Measurements from ENCODE around the gene VWA5B1. TPM values are rescaled to one million over a fixed set of nuclear protein-coding genes. Genes with fewer than 3 reads are reported as not detected.

Gene VWA5B1
- total and polyA plus RNA-seq, 2 of the 4 experiments (the other 2 are of a cell fraction): not detected

DNA sequence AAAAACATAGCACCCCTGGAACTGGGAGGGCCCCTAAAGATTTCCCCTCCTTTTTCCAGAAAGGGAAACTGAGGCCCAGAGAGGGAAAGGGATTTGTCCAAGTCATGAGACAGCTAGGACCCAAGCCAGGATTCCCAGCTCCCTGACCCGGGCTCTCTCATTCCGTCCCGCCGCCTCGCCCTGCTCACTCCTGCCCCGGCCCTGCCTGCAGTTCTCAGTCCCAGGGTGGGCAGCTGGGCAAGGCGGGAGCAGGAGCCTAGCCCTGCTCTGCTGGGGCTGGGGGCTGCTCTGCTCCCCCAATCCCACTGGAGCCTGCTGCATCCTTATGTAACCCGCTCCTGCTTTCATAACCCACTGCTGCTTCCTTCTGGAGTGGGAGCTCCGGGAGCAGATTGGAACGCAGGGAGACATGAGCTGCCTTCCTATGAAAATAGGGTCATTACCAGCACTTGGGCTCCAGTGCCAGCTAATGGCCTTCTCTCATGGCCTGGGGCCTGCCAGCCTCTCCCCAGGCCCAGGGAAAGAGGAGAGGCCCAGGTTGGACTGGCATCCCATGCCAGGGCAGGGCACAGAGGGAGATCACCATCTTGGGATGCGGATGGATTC, 110.8 kb downstream of the VWA5B1 start:
- no TSS peak for BruUV-seq (replicated peaks)
- Histone ChIP-seq H3K4me1 (ENCODE audit: control insufficient read depth, insufficient read depth, low read length) (peaks cover 6% of the 10 kb centered on the region; the same call in 1 of the 2 replicates), H2BK20ac (ENCODE audit: low read depth, low read length) (no peak overlapping the region), H3K27ac (ENCODE audit: insufficient read depth, low read length) (no peak overlapping the region), H4K5ac (ENCODE audit: low read depth, low read length) (no peak overlapping the region), H3K4me2 (ENCODE audit: low read depth, low read length) (no peak overlapping the region), H3K4me3 (ENCODE audit: insufficient read depth, low read depth, low read length) (no peak overlapping the region), H2AK9ac (replicated peaks; ENCODE audit: low read depth, low read length, poor library complexity) (no peak overlapping the region), H3K27me3 (ENCODE audit: control insufficient read depth, insufficient read depth, low read length) (peaks cover 43% of the 10 kb centered on the region), H3K56ac (ENCODE audit: extremely low read depth, insufficient read depth, low read length) (no peak overlapping the region), H3K9me1 (ENCODE audit: insufficient read depth, low read length) (0 out of 2 replicates have a peak, but pooled peaks cover under 1% of the 10 kb centered on the region), H3K4ac (ENCODE audit: low read depth, low read length) (no peak overlapping the region), H4K20me1 (ENCODE audit: insufficient read depth, low read length) (no peaks in the 10 kb centered on the region), H4K8ac (ENCODE audit: low read depth in 2 of 2, low read length in 2 of 2) (no peak overlapping the region), H3K14ac (replicated peaks; ENCODE audit: low read depth, low read length) (no peak overlapping the region), H2BK15ac (ENCODE audit: low read depth, low read length) (no peak overlapping the region), H3K9me3 (ENCODE audit: control insufficient read depth, insufficient read depth, low read length) (no peaks in the 10 kb centered on the region), H3K18ac (ENCODE audit: low read depth, low read length) (no peak overlapping the region), H3K9ac (ENCODE audit: low read depth, low read length) (no peak overlapping the region), H2BK5ac (ENCODE audit: low read depth, low read length, poor library complexity, severe bottlenecking) (no peak overlapping the region), H4K91ac (ENCODE audit: insufficient read depth, low read depth, low read length) (no peak overlapping the region), H3K23ac (ENCODE audit: low read depth, low read length) (no peak overlapping the region), H2BK120ac (ENCODE audit: low read depth, low read length) (no peak overlapping the region), H3K36me3 (ENCODE audit: control insufficient read depth, insufficient read depth, low read length) (no peaks in the 10 kb centered on the region), H2AFZ (replicated peaks; ENCODE audit: low read length, poor library complexity) (no peak overlapping the region), H2AK5ac (ENCODE audit: low read depth, low read length) (no peak overlapping the region), H3K79me1 (ENCODE audit: low read depth in 1 of 2, low read length in 2 of 2) (no peaks in the 10 kb centered on the region)
- CTCF ChIA-PET: no interaction called here
- in situ Hi-C loops (cut with MboI; ENCODE audit: low sequenced_read_pairs) (no loop called here), intact Hi-C loops (cut with micrococcal nuclease) (no loop called here), dilution Hi-C loops (cut with HindIII; ENCODE audit: low sequenced_read_pairs, unreplicated experiment) (no loop called here)
- 88% methylated on average over 5 of the region's 11 CpGs; no CpG with 5 or more reads in 1 of the 2 experiments for WGBS, 2 experiments (ENCODE audit: extremely low coverage in 2 of 2, insufficient read length in 1 of 2)
- POLR2A ChIA-PET (ENCODE audit: unreplicated experiment): no interaction called here
- TF ChIP-seq BHLHE40 (IDR thresholded peaks at IDR 0.05; ENCODE audit: low read depth, low read length): no peak
- TF ChIP-seq, protein P1, sequence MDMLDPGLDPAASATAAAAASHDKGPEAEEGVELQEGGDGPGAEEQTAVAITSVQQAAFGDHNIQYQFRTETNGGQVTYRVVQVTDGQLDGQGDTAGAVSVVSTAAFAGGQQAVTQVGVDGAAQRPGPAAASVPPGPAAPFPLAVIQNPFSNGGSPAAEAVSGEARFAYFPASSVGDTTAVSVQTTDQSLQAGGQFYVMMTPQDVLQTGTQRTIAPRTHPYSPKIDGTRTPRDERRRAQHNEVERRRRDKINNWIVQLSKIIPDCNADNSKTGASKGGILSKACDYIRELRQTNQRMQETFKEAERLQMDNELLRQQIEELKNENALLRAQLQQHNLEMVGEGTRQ (IDR thresholded peaks at IDR 0.05; ENCODE audit: low read depth, low read length): no peak
- TF ChIP-seq POLR2A (IDR thresholded peaks at IDR 0.05; ENCODE audit: low read depth, low read length): no peak
- DNase-seq (no peak), ATAC-seq (ENCODE audit: low read depth) (no peak)

Data from IMR-90 (cell line).